HepG2 (cell line): ENCODE measurements around the gene FRMD4A. TPM values are rescaled to one million over a fixed set of nuclear protein-coding genes. Genes with fewer than 3 reads are reported as not detected.

Experiments
- ATAC-seq: fragments of 200-7000 bp; cut with Tn5 transposase; 3 replicates; pipeline ENCODE4 v1.9.1; 2020; ENCODE audit warnings: mild to moderate bottlenecking, moderate library complexity
- BruUV-seq: library from RNA; stranded (reverse); fragments of 400-500 nt; replicated peaks from 2 replicates; lab custom pipeline; 2021; lab: Mats Ljungman, UMichigan
- CTCF ChIA-PET: fragments of 300-600 bp; formaldehyde crosslinking; extraction: SDS; loops from one replicate; lab custom pipeline; 2021; ENCODE audit warnings: low total read pairs, inconsistent platforms, low intra/inter-chr PET ratio; lab: Yijun Ruan, JAX
- POLR2A ChIA-PET: fragments of 350-600 bp; sonication (Branson Sonifier 250); formaldehyde crosslinking; loops from one replicate; lab custom pipeline; 2020; ENCODE audit warnings: antibody characterized with exemption, inconsistent platforms; lab: Yijun Ruan, JAX
- DNase-seq: peaks from one replicate; pipeline ENCODE4 v3.0.0-alpha.2; 2015; ENCODE audit warnings: low spot score
- FAIRE-seq: peaks from 3 replicates; lab custom pipeline; 2011; peaks lifted over from hg19 to GRCh38; lab: Jason Lieb, UNC
- H2AFZ ChIP-seq: one replicate; pipeline ENCODE4 v1.6.1; 2011; ENCODE audit warnings: low read length, inconsistent platforms
- H3K27ac ChIP-seq: fragments of 300-600 bp; 3 replicates; pipeline ENCODE4 v1.8.0; 2011; ENCODE audit warnings: mixed run types, mild to moderate bottlenecking, mixed read lengths, low read length, inconsistent platforms; ENCODE audit not compliant: insufficient read depth; ENCODE audit errors: extremely low read length
- H3K27me3 ChIP-seq, 2 experiments: fragments of 200-600 bp in 1 of 2; 2 replicates in 1 of 2; 3 replicates in 1 of 2; pipeline versions ENCODE4 v1.6.0 to v1.8.0; 2011; ENCODE audit warnings: low read length in 2 of 2, mild to moderate bottlenecking in 2 of 2, moderate library complexity in 2 of 2, inconsistent platforms in 1 of 2; ENCODE audit not compliant: insufficient read depth in 2 of 2, control insufficient read depth in 1 of 2
- H3K36me3 ChIP-seq, 2 experiments: fragments of 200-600 bp in 1 of 2; replicated peaks in 1 of 2; 2 replicates in 1 of 2; 3 replicates in 1 of 2; pipeline versions ENCODE4 v1.5.1 to v1.8.0; 2011; ENCODE audit warnings: low read length in 2 of 2, inconsistent platforms in 1 of 2; ENCODE audit not compliant: insufficient read depth in 2 of 2, control insufficient read depth in 1 of 2
- H3K4me1 ChIP-seq: 2 replicates; pipeline ENCODE4 v1.5.1; 2012; ENCODE audit warnings: low read length, inconsistent platforms; ENCODE audit not compliant: insufficient read depth
- H3K4me2 ChIP-seq: 2 replicates; pipeline ENCODE4 v1.6.0; 2011; ENCODE audit warnings: low read depth, low read length, inconsistent platforms
- H3K4me3 ChIP-seq, 3 experiments: fragments of 200-600 bp in 1 of 3; sonication (generic), shearing (Covaris generic) in 1 of 3; replicated peaks in 1 of 3; 2 replicates each; pipeline ENCODE4 v1.5.1; 2011 to 2016; ENCODE audit warnings: low read length in 3 of 3, inconsistent platforms in 2 of 3, low read depth in 2 of 3, mild to moderate bottlenecking in 2 of 3, control low read depth in 1 of 3, mixed read lengths in 1 of 3; ENCODE audit not compliant: insufficient read depth in 1 of 3
- H3K79me2 ChIP-seq: one replicate; pipeline ENCODE4 v1.6.1; 2011; ENCODE audit warnings: low read length, inconsistent platforms; ENCODE audit not compliant: insufficient read depth
- H3K9ac ChIP-seq: 2 replicates; pipeline ENCODE4 v1.6.0; 2011; ENCODE audit warnings: mild to moderate bottlenecking, low read depth, low read length, inconsistent platforms; ENCODE audit not compliant: insufficient read depth
- H3K9me3 ChIP-seq: 2 replicates; pipeline ENCODE4 v1.5.1; 2012; ENCODE audit warnings: mild to moderate bottlenecking, low read length
- H4K20me1 ChIP-seq: 2 replicates; pipeline ENCODE4 v1.6.0; 2011; ENCODE audit warnings: inconsistent platforms, mild to moderate bottlenecking, low read length, moderate library complexity; ENCODE audit not compliant: insufficient read depth
- CREBL2 ChIP-seq: sonication (generic); formaldehyde crosslinking; IDR thresholded peaks from 2 replicates; pipeline ENCODE4 v1.8.1; 2023; ENCODE audit warnings: missing genetic modification reagents, mild to moderate bottlenecking, borderline replicate concordance
- HOMEZ ChIP-seq: IDR thresholded peaks from 2 replicates; pipeline ENCODE4 v1.6.1; 2016; ENCODE audit warnings: low read depth
- MXD3 ChIP-seq: IDR thresholded peaks from 2 replicates; pipeline ENCODE4 v1.6.1; 2016; ENCODE audit warnings: mild to moderate bottlenecking, missing biosample characterization, missing genetic modification reagents
- NR2C2 ChIP-seq: sonication (generic); formaldehyde crosslinking; IDR thresholded peaks from 2 replicates; pipeline ENCODE4 v1.4.0; 2020; ENCODE audit warnings: missing genetic modification reagents, mild to moderate bottlenecking, moderate library complexity, borderline replicate concordance
- PRMT3 ChIP-seq: sonication (generic); formaldehyde crosslinking; IDR thresholded peaks from 2 replicates; pipeline ENCODE4 v1.8.1; 2022; ENCODE audit warnings: low read depth, mild to moderate bottlenecking, moderate library complexity, missing genetic modification reagents, borderline replicate concordance
- RFX5 ChIP-seq: IDR thresholded peaks from 2 replicates; pipeline ENCODE4 v1.6.1; 2011; ENCODE audit warnings: low read depth, low read length, improper control_type of control experiment
- ZNF512B ChIP-seq: sonication (generic); formaldehyde crosslinking; IDR thresholded peaks from 2 replicates; pipeline ENCODE4 v1.5.1; 2020; ENCODE audit warnings: missing genetic modification reagents, mild to moderate bottlenecking, borderline replicate concordance
- WGBS: methylation state at CpG from one replicate; pipeline ENCODE4 v1.1.6; 2017; ENCODE audit warnings: low lambda C conversion rate; 5-methylcytosine and 5-hydroxymethylcytosine counted together
- in situ Hi-C: cut with HindIII; loops from 2 replicates; pipeline ENCODE4 v1.10.0; 2017; ENCODE audit warnings: low pct_unique_long_range_greater_than_20kb; ENCODE audit not compliant: extremely low pct_ligation_motif_present
- intact Hi-C: fragments of 100-400 bp; cut with micrococcal nuclease; formaldehyde crosslinking; loops from one replicate; pipeline ENCODE4 v1.10.0; 2022; ENCODE audit not compliant: unreplicated experiment
- polyA plus RNA-seq, 8 experiments: library from polyadenylated mRNA; depleted of rRNA in 3 of 8; stranded (reverse) in 7 of 8; unstranded in 1 of 8; fragments of >200 nt; fragmentation: Illumina TruSeq in 4 of 8; extraction: Trizol in 4 of 8; gene quantifications; 2 replicates each; pipeline versions ENCODE4 v1.2.1 to v1.2.3, GENCODE V29; 2011 to 2016; ENCODE audit warnings: low read depth in 4 of 8, missing spikeins in 1 of 8, mixed read lengths in 1 of 8; ENCODE audit not compliant: insufficient read depth in 1 of 8
- total RNA-seq, 5 experiments: library from RNA; depleted of rRNA; stranded (reverse); fragments of >200 nt; fragmentation: Illumina TruSeq; extraction: Trizol; gene quantifications; 2 replicates each; pipeline ENCODE4 v1.2.3, GENCODE V29; 2016; ENCODE audit warnings: low read depth in 1 of 5

The FRMD4A gene
- total and polyA plus RNA-seq, 2 of the 13 experiments (the other 11 are each of a cell fraction or from before 2014, with no cell fraction given) = 0.09 to 0.26 TPM

GRCh38 chr10:13634207-13634606 is 696.5 kb downstream of the FRMD4A start:
- ChIA-PET POLR2A (no interaction called here), CTCF (no interaction called here)
- ATAC-seq = no peak
- H4K20me1 ChIP-seq = no peaks in the 10 kb centered on the region
- no peak for FAIRE-seq
- intact Hi-C loops (no loop called here), in situ Hi-C loops (no loop called here)
- no peak for TF ChIP-seq RFX5
- TF ChIP-seq PRMT3 (CRISPR knock-in tag) = no peak
- TF ChIP-seq CREBL2 (CRISPR knock-in tag) = no peak
- no peak for TF ChIP-seq NR2C2 (CRISPR knock-in tag)
- TF ChIP-seq ZNF512B (CRISPR knock-in tag) = no peak
- TF ChIP-seq HOMEZ = no peak
- no peak for TF ChIP-seq MXD3 (CRISPR knock-in tag)
- no TSS peak for BruUV-seq
- no peak overlapping the region for H3K4me2 ChIP-seq
- peaks cover 5% of the 10 kb centered on the region in 2 experiments; a peak in 4 of 5 replicates for H3K36me3 ChIP-seq
- H3K9me3 ChIP-seq = no peaks in the 10 kb centered on the region
- no peak overlapping the region for H3K4me3 ChIP-seq
- no peaks in the 10 kb centered on the region for H3K79me2 ChIP-seq
- no peak for DNase-seq
- no peak overlapping the region for H3K9ac ChIP-seq
- no peak overlapping the region for H3K27ac ChIP-seq
- 100% methylated on average over 6 of the region's 6 CpGs for WGBS
- H3K4me1 ChIP-seq = no peaks in the 10 kb centered on the region
- H3K27me3 ChIP-seq = no peaks in the 10 kb centered on the region
- H2AFZ ChIP-seq = no peak overlapping the region
